Esophagus squamous epithelium (tissue), 5 donors: ENCODE measurements around the gene RASSF1. TPM values are rescaled to one million over a fixed set of nuclear protein-coding genes. Genes with fewer than 3 reads are reported as not detected.

ENCODE experiments used
- DNase-seq: peaks from one replicate; lab custom pipeline; 2025; lab: John Stamatoyannopoulos, UW
- H3K27ac ChIP-seq, 4 donors: fragments of 200-600 bp; sonication (generic); one replicate each; pipeline ENCODE4 v1.5.1; 2016 to 2019; ENCODE audit warnings: mild to moderate bottlenecking in 1 of 4
- H3K27me3 ChIP-seq, 4 donors: fragments of 200-600 bp; sonication (generic); 1 replicate in 3 of 4; 2 replicates in 1 of 4; pipeline versions ENCODE4 v1.5.1 to v1.6.0; 2017 to 2021; ENCODE audit warnings: antibody characterized with exemption in 1 of 4
- H3K36me3 ChIP-seq, 3 donors: fragments of 200-600 bp; sonication (generic); one replicate each; pipeline ENCODE4 v1.5.1; 2016 to 2019
- H3K4me1 ChIP-seq, 3 donors: fragments of 200-600 bp; sonication (generic); one replicate each; pipeline ENCODE4 v1.5.1; 2017 to 2019
- H3K4me3 ChIP-seq, 4 donors: fragments of 200-600 bp; sonication (generic); 1 replicate in 3 of 4; 2 replicates in 1 of 4; pipeline ENCODE4 v1.5.1; 2016 to 2019; ENCODE audit warnings: mild to moderate bottlenecking in 2 of 4, moderate library complexity in 1 of 4
- H3K9me3 ChIP-seq, 3 donors: fragments of 200-600 bp; sonication (generic); one replicate each; pipeline ENCODE4 v1.5.1; 2016 to 2019
- POLR2A ChIP-seq, 4 donors: fragments of 450-650 bp; IDR thresholded peaks; one replicate each; pipeline ENCODE4 v1.6.1; 2017; ENCODE audit warnings: antibody characterized with exemption in 4 of 4, mild to moderate bottlenecking in 4 of 4, moderate library complexity in 3 of 4
- WGBS, 2 donors: methylation state at CpG; one replicate each; pipeline ENCODE4 v1.1.5; 2018; 5-methylcytosine and 5-hydroxymethylcytosine counted together
- intact Hi-C: fragments of 100-400 bp; cut with DNase I; formaldehyde crosslinking; loops from one replicate; pipeline ENCODE4 v1.15.0; 2022
- total RNA-seq, 4 donors: library from RNA; depleted of rRNA; stranded (reverse); fragments of >200 nt; gene quantifications; one replicate each; pipeline ENCODE4 v1.1.0, GENCODE V29; 2016
- TF ChIP-seq, protein P1 (sequence below), 6 experiments: fragments of 450-650 bp in 4 of 6; fragments of 200-600 bp in 2 of 6; sonication (generic) in 2 of 6; IDR thresholded peaks; one replicate each; pipeline ENCODE4 v1.5.1; 2016 to 2019; ENCODE audit warnings: antibody characterized with exemption in 6 of 6, mild to moderate bottlenecking in 4 of 6, moderate library complexity in 4 of 6
- donor health status: DM: yes; HTN: yes; CAD: no.

Gene RASSF1
- total RNA-seq, 4 donors from 2014 or later = 11.9 to 31.7 (median 24.9) TPM

DNA sequence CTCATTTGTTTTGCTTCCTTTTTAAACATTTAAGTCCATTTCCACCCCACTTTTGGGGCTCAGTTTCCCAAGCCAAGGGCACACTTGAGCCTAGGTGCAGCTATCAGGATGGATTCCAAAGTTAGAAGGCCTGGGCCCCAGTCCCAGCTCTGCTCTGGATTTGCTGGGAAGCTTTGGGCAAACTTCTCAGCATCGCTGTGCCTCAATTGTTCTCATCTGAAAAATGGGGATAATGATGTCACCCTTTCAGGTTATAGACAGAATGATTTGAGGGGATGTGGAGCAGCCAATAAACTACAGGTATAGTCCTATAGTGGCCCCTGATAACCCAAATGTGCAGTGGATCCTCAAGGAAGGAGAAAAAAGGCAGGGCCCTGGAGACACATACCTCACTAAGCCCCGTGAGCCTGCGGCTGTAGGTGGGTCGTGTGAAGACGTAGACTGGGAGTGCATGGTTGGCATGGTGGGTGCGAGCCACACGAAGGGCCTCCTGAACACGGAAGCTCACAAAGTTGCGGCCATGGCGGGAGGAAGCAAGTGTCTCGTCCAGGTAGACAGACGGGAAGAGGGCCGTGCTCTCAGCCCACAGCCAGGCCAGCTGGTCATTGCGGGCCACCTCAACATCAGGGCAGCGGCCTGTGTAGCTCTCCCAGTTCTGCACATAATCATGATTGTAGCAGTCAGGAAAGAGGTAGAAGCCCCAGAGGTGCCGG, 21.3 kb downstream of the RASSF1 start:
- WGBS, 2 donors = 86 to 90% methylated on average over 12 to 16 of the region's 16 CpGs
- DNase-seq = no peak
- TF ChIP-seq, protein P1, sequence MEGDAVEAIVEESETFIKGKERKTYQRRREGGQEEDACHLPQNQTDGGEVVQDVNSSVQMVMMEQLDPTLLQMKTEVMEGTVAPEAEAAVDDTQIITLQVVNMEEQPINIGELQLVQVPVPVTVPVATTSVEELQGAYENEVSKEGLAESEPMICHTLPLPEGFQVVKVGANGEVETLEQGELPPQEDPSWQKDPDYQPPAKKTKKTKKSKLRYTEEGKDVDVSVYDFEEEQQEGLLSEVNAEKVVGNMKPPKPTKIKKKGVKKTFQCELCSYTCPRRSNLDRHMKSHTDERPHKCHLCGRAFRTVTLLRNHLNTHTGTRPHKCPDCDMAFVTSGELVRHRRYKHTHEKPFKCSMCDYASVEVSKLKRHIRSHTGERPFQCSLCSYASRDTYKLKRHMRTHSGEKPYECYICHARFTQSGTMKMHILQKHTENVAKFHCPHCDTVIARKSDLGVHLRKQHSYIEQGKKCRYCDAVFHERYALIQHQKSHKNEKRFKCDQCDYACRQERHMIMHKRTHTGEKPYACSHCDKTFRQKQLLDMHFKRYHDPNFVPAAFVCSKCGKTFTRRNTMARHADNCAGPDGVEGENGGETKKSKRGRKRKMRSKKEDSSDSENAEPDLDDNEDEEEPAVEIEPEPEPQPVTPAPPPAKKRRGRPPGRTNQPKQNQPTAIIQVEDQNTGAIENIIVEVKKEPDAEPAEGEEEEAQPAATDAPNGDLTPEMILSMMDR (IDR thresholded peaks at IDR 0.05) = no peak
- no peak for TF ChIP-seq POLR2A (IDR thresholded peaks at IDR 0.05)
- Histone ChIP-seq H3K4me1 (peaks cover 65 to 93% (median 69%) of the 10 kb centered on the region in 3 donors), H3K9me3 (no peaks in the 10 kb centered on the region), H3K27me3 (no peaks in the 10 kb centered on the region), H3K36me3 (peaks cover 0 to 39% (median 11%) of the 10 kb centered on the region in 3 donors), H3K4me3 (peak overlapping the region in 2 of 4 donors; percentile 91 to 98), H3K27ac (peak overlapping the region; percentile 93 to 98 (median 96))
- intact Hi-C loops = no loop called here

DNA sequence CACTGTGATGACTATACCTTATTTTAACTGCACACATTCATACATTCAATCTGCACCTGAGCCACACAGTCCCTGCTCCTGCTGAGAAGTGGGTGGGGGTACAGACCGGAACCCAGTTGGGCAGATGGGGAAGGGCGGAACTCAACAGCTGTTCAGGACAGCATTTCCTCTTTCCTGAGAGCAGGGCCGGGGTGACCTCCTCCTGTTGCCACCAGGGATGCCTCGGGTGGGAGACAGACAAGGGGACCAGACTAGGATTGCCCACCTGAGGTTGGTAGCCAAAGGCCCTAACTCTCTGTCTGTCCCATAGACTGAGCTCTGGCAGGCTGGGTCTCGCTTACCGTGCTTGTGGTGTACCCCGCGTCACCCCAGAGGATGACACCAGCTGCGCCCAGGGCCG, 22.0 kb downstream of the RASSF1 start:
- WGBS, 2 donors = 40% methylated on average over 1 of the region's 10 CpGs; no CpG with 5 or more reads in 1 of the 2 donors
- DNase-seq = no peak
- Histone ChIP-seq H3K36me3 (peaks cover 0 to 39% (median 11%) of the 10 kb centered on the region in 3 donors), H3K27me3 (no peaks in the 10 kb centered on the region), H3K27ac (peak overlapping the region; percentile 93 to 98 (median 96)), H3K4me3 (peak overlapping the region in 2 of 4 donors; percentile 91 to 98), H3K4me1 (peaks cover 58 to 93% (median 63%) of the 10 kb centered on the region in 3 donors), H3K9me3 (no peaks in the 10 kb centered on the region)
- TF ChIP-seq, protein P1 (IDR thresholded peaks at IDR 0.05) = no peak
- no peak for TF ChIP-seq POLR2A (IDR thresholded peaks at IDR 0.05)
- intact Hi-C loops = no loop called here

DNA sequence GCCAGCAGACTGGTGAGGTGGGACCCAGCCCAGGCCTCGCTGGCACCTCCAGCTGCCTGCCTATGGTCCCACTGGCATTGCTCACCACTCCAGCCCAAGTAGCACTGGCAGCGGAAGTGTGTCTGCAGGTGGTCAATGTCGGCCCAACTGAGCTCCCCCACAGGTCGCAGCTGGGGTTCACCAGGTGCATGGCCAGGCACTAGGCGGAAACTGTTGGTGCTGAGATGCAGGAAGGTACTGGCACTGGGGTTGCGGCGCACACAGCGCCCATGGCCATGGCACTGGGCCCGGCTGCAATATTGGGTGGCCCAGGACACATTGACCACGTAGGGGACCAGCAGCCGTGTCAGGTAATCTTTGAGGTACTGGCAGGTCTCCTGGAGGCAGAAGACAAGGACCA, 22.5 kb downstream of the RASSF1 start:
- Histone ChIP-seq H3K36me3 (peaks cover 0 to 39% (median 11%) of the 10 kb centered on the region in 3 donors), H3K4me3 (peak overlapping the region in 2 of 4 donors; percentile 91 to 98), H3K27me3 (no peaks in the 10 kb centered on the region), H3K27ac (peak overlapping the region; percentile 93 to 98 (median 96)), H3K9me3 (no peaks in the 10 kb centered on the region), H3K4me1 (peaks cover 58 to 93% (median 63%) of the 10 kb centered on the region in 3 donors)
- intact Hi-C loops = no loop called here
- 72% methylated on average over 7 of the region's 11 CpGs; no CpG with 5 or more reads in 1 of the 2 donors for WGBS, 2 donors
- no peak for TF ChIP-seq POLR2A (IDR thresholded peaks at IDR 0.05)
- TF ChIP-seq, protein P1 (IDR thresholded peaks at IDR 0.05) = no peak
- DNase-seq = no peak

DNA sequence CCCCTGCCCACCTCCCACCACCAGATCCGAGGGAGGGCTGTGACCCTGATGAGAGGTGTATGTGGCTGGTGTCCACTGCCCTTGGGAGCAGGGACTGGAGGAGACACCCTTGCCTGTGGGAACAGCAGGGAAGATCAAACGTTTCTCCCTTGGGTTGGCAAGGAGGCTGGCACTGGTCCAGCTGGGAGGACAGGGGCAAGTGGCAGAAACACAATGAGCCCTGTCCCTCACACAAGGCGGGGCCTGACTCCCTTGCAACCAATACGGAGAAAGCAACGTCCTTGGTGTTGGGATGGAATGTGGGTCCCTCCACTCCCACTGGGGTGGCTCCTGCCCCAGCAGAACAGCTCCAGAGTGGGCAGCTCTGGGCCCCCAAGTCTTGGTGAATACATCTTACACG, 23.3 kb downstream of the RASSF1 start:
- H3K4me3 ChIP-seq = peak overlapping the region in 2 of 4 donors; percentile 19 to 91
- DNase-seq = no peak
- TF ChIP-seq, protein P1 (IDR thresholded peaks at IDR 0.05) = no peak
- TF ChIP-seq POLR2A (IDR thresholded peaks at IDR 0.05) = no peak
- peaks cover 0 to 39% (median 11%) of the 10 kb centered on the region in 3 donors for H3K36me3 ChIP-seq
- no peaks in the 10 kb centered on the region for H3K9me3 ChIP-seq
- intact Hi-C loops = no loop called here
- H3K4me1 ChIP-seq = peaks cover 51 to 90% (median 56%) of the 10 kb centered on the region in 3 donors
- H3K27me3 ChIP-seq = no peaks in the 10 kb centered on the region
- 40 to 71% methylated on average over 1 of the region's 6 CpGs for WGBS, 2 donors
- peak overlapping the region; percentile 93 to 98 (median 96) for H3K27ac ChIP-seq

DNA sequence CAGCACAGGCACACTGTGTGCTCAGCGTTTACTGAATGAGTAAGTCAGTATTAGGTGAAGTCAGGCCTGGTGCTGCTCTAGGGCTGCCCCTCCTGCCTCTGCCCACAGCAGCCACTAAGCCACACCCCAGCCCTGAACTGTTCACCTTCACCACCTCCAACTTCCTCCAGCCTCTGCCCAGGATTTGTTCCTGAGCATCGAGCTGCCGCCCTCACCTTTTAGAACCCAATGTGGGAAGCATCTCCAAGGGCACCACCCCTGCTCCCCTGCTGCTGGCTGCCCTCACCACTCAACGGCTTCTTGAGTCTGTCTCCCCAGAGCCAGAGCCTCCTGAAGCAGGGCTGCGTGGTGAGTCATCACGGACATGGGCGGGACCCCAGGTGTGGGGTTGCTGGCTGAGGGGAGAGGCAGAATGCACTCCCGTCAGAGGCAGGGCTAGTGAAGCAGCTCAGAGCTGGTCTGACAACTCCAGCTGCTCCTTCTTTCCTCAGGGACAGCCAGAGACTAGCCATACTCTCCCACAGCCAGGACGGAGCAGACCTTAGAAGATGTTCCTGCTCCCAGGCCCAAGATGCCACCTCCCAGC, 23.9 kb downstream of the RASSF1 start:
- Histone ChIP-seq H3K27ac (peak overlapping the region; percentile 93 to 98 (median 96)), H3K27me3 (no peaks in the 10 kb centered on the region), H3K36me3 (peaks cover 0 to 39% (median 11%) of the 10 kb centered on the region in 3 donors), H3K9me3 (no peaks in the 10 kb centered on the region), H3K4me3 (peak overlapping the region in 2 of 4 donors; percentile 6 to 19), H3K4me1 (peaks cover 46 to 90% (median 51%) of the 10 kb centered on the region in 3 donors)
- 27 to 38% methylated on average over 2 to 4 of the region's 9 CpGs for WGBS, 2 donors
- no peak for DNase-seq
- TF ChIP-seq POLR2A (IDR thresholded peaks at IDR 0.05) = peak in 3 of 4 donors; percentile 60 to 73 (median 64)
- TF ChIP-seq, protein P1 (IDR thresholded peaks at IDR 0.05) = peak in 1 of 6 experiments; percentile 16
- intact Hi-C loops = no loop called here
